Spleen (tissue), 11 donors: ENCODE results near the gene KLF9. TPM values are rescaled to one million over a fixed set of nuclear protein-coding genes. Genes with fewer than 3 reads are reported as not detected.
A peak's percentile ranks its signal among the peaks of the same experiment; 100 is the strongest.

Experiments used
- DNase-seq: peaks from one replicate; pipeline ENCODE4 v3.0.0-alpha.2; 2020
- H3K27ac ChIP-seq, 8 donors: fragments of 200-600 bp; sonication (generic) in 7 of 8; 1 replicate in 4 of 8; 2 replicates in 4 of 8; pipeline versions ENCODE4 v1.5.0 to v1.8.0; 2016 to 2021; ENCODE audit warnings: inconsistent platforms in 4 of 8, mild to moderate bottlenecking in 4 of 8, moderate library complexity in 1 of 8
- H3K27me3 ChIP-seq, 7 donors: fragments of 200-600 bp; sonication (generic) in 6 of 7; replicated peaks in 1 of 7; 1 replicate in 4 of 7; 2 replicates in 3 of 7; pipeline versions ENCODE4 v1.5.0 to v1.8.0; 2016 to 2021; ENCODE audit warnings: inconsistent platforms in 3 of 7, mild to moderate bottlenecking in 1 of 7
- H3K36me3 ChIP-seq, 6 donors: fragments of 200-600 bp; sonication (generic) in 5 of 6; 1 replicate in 4 of 6; 2 replicates in 2 of 6; pipeline versions ENCODE4 v1.5.0 to v1.8.0; 2016 to 2021; ENCODE audit warnings: inconsistent platforms in 2 of 6
- H3K4me1 ChIP-seq, 6 donors: fragments of 200-600 bp; sonication (generic) in 5 of 6; 1 replicate in 3 of 6; 2 replicates in 3 of 6; pipeline versions ENCODE4 v1.5.0 to v1.8.0; 2016 to 2021; ENCODE audit warnings: inconsistent platforms in 3 of 6
- H3K4me3 ChIP-seq, 8 donors: fragments of 200-600 bp; sonication (generic) in 7 of 8; 1 replicate in 4 of 8; 2 replicates in 4 of 8; pipeline versions ENCODE4 v1.5.0 to v1.8.0; 2016 to 2021; ENCODE audit warnings: inconsistent platforms in 4 of 8, mild to moderate bottlenecking in 4 of 8, moderate library complexity in 2 of 8
- H3K9me3 ChIP-seq, 8 donors: fragments of 200-600 bp; sonication (generic) in 7 of 8; 1 replicate in 4 of 8; 2 replicates in 4 of 8; pipeline versions ENCODE4 v1.5.0 to v1.8.0; 2016 to 2021; ENCODE audit warnings: inconsistent platforms in 4 of 8
- POLR2A ChIP-seq, 3 donors: fragments of 450-650 bp; IDR thresholded peaks; one replicate each; pipeline ENCODE4 v1.5.1; 2017; ENCODE audit warnings: antibody characterized with exemption in 3 of 3, mild to moderate bottlenecking in 1 of 3
- POLR2AphosphoS5 ChIP-seq, 3 donors: sonication (generic); formaldehyde crosslinking; IDR thresholded peaks; one replicate each; pipeline ENCODE4 v1.5.1; 2017; ENCODE audit warnings: antibody characterized with exemption in 3 of 3
- WGBS, 5 donors: extraction: QIAGEN DNeasy Blood & Tissue Kit in 3 of 5; methylation state at CpG; one replicate each; pipeline versions ENCODE4 v1.1.5 to v1.1.7; 2013 to 2018; 5-methylcytosine and 5-hydroxymethylcytosine counted together
- intact Hi-C: fragments of 100-400 bp; cut with DNase I; formaldehyde crosslinking; loops from one replicate; pipeline ENCODE4 v1.15.0; 2023; ENCODE audit warnings: low total_unique reads
- polyA plus RNA-seq, 3 donors: library from polyadenylated mRNA; stranded (reverse); fragments of 200-250 nt; gene quantifications; one replicate each; pipeline ENCODE4 v1.2.1, GENCODE V29; 2013
- total RNA-seq, 7 donors: library from RNA; depleted of rRNA in 3 of 7; stranded (reverse); fragments of >200 nt in 3 of 7; fragmentation: NEBNext Ultra II Directional in 4 of 7; extraction: Animal tissue kit (Norgen Biotek cat#: 25700) in 4 of 7; gene quantifications; one replicate each; pipeline versions ENCODE4 v1.1.0 to v1.2.1, GENCODE V29; 2016 to 2021
- TF ChIP-seq, protein P1 (sequence below), 11 experiments: fragments of 200-600 bp in 7 of 11; fragments of 450-650 bp in 4 of 11; sonication (generic) in 4 of 11; IDR thresholded peaks in 8 of 11; conservative IDR thresholded peaks in 3 of 11; 1 replicate in 7 of 11; 2 replicates in 4 of 11; pipeline versions ENCODE4 v1.4.0 to v1.8.0; 2016 to 2021; ENCODE audit warnings: antibody characterized with exemption in 11 of 11, inconsistent platforms in 4 of 11, mild to moderate bottlenecking in 1 of 11
- donor health status: healthy with polysubstance abuse.
- donor health status: DM: no; HTN: no; CAD: no; lungs with moderate emphysema.
- donor health status: DM: no; HTN: no; CAD: no.
- donor health status: Bipolar disorder and iron deficiency.
- donor health status: healthy.
- donor health status: DM: no; HTN: no; CAD: no.
- donor health status: DM: yes; HTN: yes; CAD: no.

The KLF9 gene
- total and polyA plus RNA-seq, 10 donors, result 7.1 to 74.8 (median 36.8) TPM

DNA sequence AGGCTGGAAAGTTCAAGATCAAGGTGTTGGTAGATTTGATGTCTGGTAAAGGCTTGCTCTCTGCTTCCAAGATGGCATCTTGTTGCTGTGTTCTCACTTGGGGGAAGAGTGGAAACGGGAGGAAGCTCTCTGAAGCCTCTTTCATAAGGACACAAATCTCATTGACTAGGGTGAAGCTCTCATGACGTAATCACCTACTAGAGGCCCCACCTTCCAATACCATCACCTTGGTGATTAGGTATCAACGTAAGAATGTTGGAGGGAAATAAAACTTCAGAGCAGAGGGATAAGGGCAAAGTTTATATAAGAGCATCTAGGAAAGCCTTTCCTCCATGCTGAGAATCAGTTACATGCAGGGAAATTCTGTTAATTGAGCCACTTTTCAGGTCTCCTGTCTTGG lies 15.4 kb upstream of the KLF9 start:
- Histone ChIP-seq H3K27ac (no peak overlapping the region), H3K27me3 (no peaks in the 10 kb centered on the region), H3K36me3 (no peaks in the 10 kb centered on the region), H3K9me3 (peaks cover 0 to 5% (median 0%) of the 10 kb centered on the region in 8 donors), H3K4me3 (no peak overlapping the region), H3K4me1 (peaks cover 0 to 12% (median 0%) of the 10 kb centered on the region in 6 donors)
- 73 to 93% (median 83%) methylated on average over 3 of the region's 3 CpGs for WGBS, 5 donors
- TF ChIP-seq POLR2AphosphoS5 (IDR thresholded peaks at IDR 0.05) (no peak), POLR2A (IDR thresholded peaks at IDR 0.05) (no peak)
- TF ChIP-seq, protein P1, sequence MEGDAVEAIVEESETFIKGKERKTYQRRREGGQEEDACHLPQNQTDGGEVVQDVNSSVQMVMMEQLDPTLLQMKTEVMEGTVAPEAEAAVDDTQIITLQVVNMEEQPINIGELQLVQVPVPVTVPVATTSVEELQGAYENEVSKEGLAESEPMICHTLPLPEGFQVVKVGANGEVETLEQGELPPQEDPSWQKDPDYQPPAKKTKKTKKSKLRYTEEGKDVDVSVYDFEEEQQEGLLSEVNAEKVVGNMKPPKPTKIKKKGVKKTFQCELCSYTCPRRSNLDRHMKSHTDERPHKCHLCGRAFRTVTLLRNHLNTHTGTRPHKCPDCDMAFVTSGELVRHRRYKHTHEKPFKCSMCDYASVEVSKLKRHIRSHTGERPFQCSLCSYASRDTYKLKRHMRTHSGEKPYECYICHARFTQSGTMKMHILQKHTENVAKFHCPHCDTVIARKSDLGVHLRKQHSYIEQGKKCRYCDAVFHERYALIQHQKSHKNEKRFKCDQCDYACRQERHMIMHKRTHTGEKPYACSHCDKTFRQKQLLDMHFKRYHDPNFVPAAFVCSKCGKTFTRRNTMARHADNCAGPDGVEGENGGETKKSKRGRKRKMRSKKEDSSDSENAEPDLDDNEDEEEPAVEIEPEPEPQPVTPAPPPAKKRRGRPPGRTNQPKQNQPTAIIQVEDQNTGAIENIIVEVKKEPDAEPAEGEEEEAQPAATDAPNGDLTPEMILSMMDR (IDR thresholded peaks at IDR 0.05 in 8 of 11, conservative IDR thresholded peaks at IDR 0.05 in 3 of 11), result no peak
- intact Hi-C loops, result loop anchor here (10.0 kb wide), 1 partner anchor 55 kb away; no protein-coding TSS in a partner anchor
- DNase-seq, result no peak

DNA sequence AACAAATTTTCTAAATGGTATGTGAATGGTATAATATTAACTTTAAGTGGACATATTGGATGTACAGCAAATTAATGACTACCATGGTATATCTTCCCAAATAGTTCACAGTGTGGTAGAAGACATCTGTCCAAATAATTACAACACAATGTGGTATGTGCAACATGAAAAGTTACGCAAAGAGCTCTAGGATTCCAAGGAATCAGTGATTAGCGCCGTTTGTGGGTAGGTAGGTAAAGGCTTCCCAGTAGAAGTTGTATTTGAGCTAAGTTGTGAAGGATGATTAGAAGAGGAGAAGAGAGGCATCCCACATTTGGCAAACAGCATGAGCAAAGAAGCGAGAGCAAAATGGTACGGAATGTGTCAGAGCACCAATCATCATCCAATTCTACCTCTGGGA lies 14.3 kb upstream of the KLF9 start:
- intact Hi-C loops, result loop anchor here (10.0 kb wide), 1 partner anchor 56 kb away; no protein-coding TSS in a partner anchor
- no peak overlapping the region for H3K4me3 ChIP-seq
- H3K36me3 ChIP-seq, result no peaks in the 10 kb centered on the region
- H3K9me3 ChIP-seq, result peaks cover 0 to 5% (median 0%) of the 10 kb centered on the region in 8 donors
- 86 to 97% (median 89%) methylated on average over 5 of the region's 5 CpGs for WGBS, 5 donors
- peaks cover 0 to 12% (median 0%) of the 10 kb centered on the region in 6 donors for H3K4me1 ChIP-seq
- H3K27ac ChIP-seq, result no peak overlapping the region
- DNase-seq, result no peak
- TF ChIP-seq POLR2A (IDR thresholded peaks at IDR 0.05) (no peak), POLR2AphosphoS5 (IDR thresholded peaks at IDR 0.05) (no peak)
- TF ChIP-seq, protein P1 (IDR thresholded peaks at IDR 0.05 in 8 of 11, conservative IDR thresholded peaks at IDR 0.05 in 3 of 11), result no peak
- no peaks in the 10 kb centered on the region for H3K27me3 ChIP-seq

DNA sequence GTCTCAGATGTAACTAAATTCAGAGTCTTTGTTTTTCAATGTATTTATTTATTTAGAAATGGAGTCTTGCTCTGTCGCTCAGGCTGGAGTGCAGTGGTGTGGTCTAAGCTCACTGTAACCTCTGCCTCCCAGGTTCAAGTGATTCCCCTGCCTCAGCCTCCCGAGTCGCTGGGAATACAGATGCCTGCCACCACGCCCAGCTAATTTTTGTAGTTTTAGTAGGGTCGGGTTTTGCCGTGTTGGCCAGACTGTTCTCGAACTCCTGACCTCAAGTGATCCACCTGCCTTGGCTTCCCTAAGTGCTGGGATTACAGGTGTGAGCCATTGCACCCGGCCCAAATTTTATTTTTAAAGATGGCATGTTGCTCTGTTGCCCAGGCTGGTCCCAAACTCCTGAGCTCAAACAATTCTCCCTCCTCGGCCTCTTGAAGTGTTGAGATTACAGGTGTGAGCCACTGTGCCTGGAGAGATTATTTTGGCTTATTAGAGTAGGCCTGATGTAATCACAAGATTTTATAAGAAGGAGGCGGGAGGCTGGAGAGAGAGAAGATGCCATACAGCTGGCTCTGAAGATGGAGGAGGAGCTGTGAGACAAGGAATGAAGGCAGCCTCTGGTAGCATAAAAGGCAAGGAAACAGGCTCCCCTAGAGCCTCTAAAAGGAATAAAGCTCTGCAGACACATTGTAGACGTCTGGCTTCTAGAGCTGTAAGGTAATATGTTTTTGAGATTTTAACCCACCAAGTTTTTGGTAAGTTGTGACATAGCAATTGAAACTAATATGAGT lies 12.9 kb upstream of the KLF9 start:
- Histone ChIP-seq H3K36me3 (no peaks in the 10 kb centered on the region), H3K27ac (peak overlapping the region in 1 of 8 donors; percentile 16), H3K9me3 (peaks cover 0 to 5% (median 0%) of the 10 kb centered on the region in 8 donors), H3K4me1 (peaks cover 0 to 17% (median 2%) of the 10 kb centered on the region in 6 donors), H3K4me3 (no peak overlapping the region), H3K27me3 (no peaks in the 10 kb centered on the region)
- no peak for DNase-seq
- TF ChIP-seq POLR2AphosphoS5 (IDR thresholded peaks at IDR 0.05), result no peak
- TF ChIP-seq, protein P1 (IDR thresholded peaks at IDR 0.05 in 8 of 11, conservative IDR thresholded peaks at IDR 0.05 in 3 of 11), result peak in 1 of 11 experiments; percentile 9
- intact Hi-C loops, result loop anchor here (10.0 kb wide), 1 partner anchor 57 kb away; no protein-coding TSS in a partner anchor
- WGBS, 5 donors, result 83 to 91% (median 88%) methylated on average over 11 of the region's 11 CpGs

DNA sequence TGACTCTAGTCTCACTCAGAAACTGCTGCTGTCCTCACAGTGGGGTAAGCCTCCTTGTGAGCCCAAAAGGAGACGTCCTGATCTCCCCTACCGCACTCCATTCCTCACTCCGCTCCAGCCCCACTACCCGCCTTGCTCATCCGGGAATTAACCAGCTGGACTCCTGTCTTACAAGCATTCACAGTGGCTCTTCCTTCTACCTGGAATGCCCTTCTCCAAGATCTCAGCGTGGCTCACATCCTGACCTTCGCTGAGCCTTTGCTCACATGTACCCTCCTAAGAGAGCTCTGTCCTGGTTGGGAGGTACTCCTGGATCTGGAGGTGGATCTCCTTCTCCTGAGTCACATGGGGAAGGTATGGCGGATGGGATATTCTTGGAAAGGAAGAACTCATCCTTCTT lies 10.7 kb upstream of the KLF9 start:
- Histone ChIP-seq H3K27ac (peak overlapping the region in 4 of 8 donors; percentile 21 to 46 (median 28)), H3K9me3 (no peaks in the 10 kb centered on the region), H3K4me3 (no peak overlapping the region), H3K36me3 (no peaks in the 10 kb centered on the region), H3K4me1 (peaks cover 14 to 38% (median 21%) of the 10 kb centered on the region in 6 donors), H3K27me3 (no peaks in the 10 kb centered on the region)
- WGBS, 5 donors, result 73 to 100% (median 86%) methylated on average over 8 of the region's 8 CpGs
- no peak for TF ChIP-seq POLR2AphosphoS5 (IDR thresholded peaks at IDR 0.05)
- TF ChIP-seq, protein P1 (IDR thresholded peaks at IDR 0.05 in 8 of 11, conservative IDR thresholded peaks at IDR 0.05 in 3 of 11), result no peak
- no peak for TF ChIP-seq POLR2A (IDR thresholded peaks at IDR 0.05)
- intact Hi-C loops, result loop anchor here (10.0 kb wide), 1 partner anchor 60 kb away; no protein-coding TSS in a partner anchor
- no peak for DNase-seq
